HG02759 (cell line): ENCODE measurements around the gene RABGGTB.
"Not testable (repeated sequence)": the region's sequence is repeated elsewhere in the genome, so short reads cannot be mapped to it uniquely, and the experiment has no call there.

Experiments used
- ATAC-seq: cut with Tn5 transposase; IDR thresholded peaks from one replicate; pipeline ENCODE4 v1.9.1; 2021; ENCODE audit warnings: mild to moderate bottlenecking, moderate library complexity; ENCODE audit not compliant: unreplicated experiment

Gene RABGGTB

DNA sequence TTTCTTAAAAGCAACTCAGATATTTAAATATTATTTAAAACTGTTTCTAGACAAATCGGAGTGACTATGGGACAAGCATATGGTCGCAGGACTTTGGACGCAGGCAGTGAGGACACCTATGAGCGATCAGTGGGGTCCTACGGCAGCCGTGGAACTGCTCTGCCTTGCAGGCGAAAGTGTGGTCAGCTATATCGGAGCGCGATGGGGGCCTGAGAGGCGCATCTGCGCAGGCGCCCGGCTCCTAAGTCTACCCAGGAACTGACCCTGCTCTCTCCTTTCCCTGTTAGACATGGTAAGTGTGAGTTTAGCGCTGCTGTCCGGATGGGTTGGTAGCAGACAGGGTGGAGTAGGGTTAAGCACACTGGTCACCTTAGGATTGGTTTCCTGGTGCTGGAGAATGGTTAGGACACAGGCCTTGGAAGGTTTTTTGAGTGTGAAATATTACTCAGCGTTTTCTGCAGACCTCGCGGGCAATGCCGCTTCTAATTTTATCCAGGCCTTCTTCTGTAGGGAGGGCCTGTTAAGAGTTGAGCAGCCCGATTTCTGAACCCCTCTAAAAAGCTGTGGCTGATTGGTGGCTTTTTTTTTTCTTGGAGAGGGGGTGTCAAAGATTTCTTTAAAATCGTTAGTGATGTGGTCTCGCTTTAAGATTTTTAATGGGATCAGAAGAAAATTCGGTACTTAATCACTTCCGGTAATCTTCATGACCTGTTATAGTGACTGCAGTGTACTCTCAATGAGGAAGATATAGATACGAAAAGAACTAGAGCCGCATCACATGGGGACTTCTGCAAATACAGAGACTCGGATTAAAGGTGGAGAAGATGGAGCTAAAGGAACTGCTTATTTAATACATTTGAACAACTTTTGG is at the start of gene RABGGTB:
Gene RABGGTB (plus strand): TSS at position 274 of the 871 bp plus-strand sequence. CDS start 16 bp downstream, at position 290.
- peak; percentile 74 for ATAC-seq

DNA sequence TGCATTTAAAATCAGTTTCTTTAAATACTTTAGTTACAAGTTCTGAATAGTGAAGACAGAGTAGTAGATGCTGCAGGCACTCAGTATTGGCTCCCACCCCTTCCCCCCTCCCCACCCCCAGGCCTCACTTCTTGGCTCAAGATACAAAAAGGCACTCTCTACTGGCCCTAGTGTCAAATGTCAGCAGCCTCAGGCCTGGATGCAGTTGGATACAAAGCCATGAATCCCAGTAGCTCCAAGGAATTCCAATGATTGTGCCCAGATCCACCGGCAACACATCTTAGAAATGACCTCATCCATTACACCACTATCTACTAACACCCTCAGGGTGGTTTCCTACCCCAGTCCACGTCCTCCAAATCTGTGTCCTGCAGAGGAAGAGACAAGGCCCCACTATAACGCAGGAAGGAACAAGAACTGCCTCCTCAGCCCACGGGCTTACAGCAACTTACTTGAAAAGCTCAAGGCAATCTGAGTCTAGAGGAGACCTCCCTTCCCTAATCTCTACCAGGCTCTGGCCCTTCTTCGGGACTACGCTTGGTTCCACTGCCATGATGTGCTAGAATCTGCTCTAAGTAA is 43.9 kb upstream of the RABGGTB start:
- ATAC-seq = no peak

DNA sequence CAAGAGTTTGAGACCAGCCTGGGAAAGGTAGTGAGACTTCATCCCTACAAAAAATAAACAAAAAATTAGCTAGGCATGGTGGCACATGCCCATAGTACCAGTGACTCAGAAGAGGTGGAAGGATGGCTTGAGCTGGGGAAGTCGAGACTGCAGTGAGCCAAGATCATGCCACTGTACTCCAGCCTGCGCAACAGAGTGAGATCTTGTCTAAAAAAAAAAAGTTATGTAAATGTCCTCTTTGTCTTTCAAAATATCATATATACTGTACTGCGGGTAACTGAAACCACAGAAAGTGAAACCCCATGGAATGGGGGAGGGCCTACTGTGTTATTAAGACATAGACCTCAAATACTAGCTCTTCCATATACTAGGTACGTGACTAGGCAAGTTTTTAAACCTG is 40.8 kb upstream of the RABGGTB start:
- peak; percentile 77 for ATAC-seq

DNA sequence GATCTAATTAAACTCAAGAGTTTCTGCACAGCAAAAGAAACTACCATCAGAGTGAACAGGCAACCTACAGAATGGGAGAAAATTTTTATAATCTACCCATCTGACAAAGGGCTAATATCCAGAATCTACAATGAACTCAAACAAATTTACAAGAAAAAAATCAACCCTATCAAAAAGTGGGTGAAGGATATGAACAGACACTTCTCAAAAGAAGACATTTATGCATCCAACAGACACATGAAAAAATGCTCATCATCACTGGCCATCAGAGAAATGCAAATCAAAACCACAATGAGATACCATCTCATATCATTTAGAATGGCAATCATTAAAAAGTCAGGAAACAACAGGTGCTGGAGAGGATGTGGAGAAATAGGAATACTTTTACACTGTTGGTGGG is 28.8 kb upstream of the RABGGTB start:
- not testable (repeated sequence) for ATAC-seq

DNA sequence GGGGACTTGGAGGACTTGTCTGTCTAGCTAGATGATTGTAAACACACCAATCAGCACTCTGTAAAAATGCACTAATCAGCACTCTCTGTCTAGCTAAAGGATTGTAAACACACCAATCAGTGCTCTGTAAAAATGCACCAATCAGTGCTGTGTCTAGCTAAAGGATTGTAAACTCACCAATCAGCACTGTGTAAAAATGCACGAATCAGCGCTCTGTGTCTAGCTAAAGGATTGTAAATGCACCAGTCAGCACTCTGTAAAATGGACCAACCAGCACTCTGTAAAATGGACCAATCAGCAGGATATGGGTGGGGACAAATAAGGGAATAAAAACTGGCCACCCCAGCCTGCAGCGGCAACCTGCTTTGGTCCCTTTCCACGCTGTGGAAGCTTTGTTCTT is 27.5 kb upstream of the RABGGTB start:
- not testable (repeated sequence) for ATAC-seq

DNA sequence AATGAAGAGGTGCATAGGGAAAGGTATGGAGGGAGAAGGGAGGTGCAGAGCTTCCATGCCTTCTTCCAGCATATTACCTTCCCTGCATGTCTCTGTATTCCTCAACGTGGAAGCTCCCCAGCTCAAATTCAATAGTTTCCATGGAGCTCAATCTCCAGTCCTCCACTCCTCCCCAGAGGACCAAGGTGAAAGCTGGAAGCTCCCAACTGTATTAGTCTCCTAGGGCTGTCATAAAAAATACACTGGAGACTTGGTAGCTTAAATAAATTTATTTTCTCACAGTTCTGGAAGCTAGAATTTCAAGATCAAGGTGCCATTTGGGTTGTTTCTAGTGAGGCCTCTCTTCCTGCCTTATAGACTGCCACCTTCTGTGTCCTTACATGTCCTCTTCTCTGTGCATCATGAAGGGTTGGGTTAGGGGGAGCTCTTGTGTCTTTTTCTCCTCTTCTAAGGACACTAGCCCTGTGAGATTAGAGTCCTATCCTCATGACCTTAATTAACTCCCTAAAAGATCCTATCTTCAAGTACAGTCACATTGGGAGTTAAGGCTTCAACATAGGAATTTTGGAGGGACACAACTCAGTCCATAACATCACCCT is 21.9 kb upstream of the RABGGTB start:
- ATAC-seq = peak; percentile 45

DNA sequence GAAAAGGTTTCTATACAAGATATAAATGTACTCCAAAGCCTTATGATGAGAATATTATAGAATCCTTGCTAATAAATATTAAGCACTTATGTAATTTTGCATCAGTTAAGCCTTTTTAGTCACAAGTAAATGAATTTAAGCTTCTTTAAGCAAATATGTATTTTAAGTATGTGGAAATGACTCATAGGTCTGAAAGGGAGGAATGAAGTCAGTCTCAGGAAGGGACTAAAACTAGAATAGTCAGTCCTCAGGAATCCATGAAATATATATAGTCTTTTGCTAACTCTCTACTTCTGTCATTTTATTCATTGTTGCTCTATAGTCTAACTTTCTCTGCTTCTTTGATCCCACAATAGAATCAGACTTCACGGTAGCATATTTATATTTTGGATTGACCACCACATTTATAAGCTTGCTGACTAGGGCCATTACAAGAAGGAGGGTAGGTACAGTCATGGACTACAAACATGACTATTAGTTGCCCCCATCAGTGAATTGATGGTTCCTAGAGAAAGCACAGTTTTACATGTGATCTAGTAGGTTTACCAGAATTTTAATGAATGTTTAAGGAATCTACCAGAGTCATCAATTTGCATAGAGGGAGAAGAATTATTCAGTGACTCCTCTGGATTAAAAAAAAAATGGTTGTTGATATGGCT is 20.2 kb upstream of the RABGGTB start:
- no peak for ATAC-seq

DNA sequence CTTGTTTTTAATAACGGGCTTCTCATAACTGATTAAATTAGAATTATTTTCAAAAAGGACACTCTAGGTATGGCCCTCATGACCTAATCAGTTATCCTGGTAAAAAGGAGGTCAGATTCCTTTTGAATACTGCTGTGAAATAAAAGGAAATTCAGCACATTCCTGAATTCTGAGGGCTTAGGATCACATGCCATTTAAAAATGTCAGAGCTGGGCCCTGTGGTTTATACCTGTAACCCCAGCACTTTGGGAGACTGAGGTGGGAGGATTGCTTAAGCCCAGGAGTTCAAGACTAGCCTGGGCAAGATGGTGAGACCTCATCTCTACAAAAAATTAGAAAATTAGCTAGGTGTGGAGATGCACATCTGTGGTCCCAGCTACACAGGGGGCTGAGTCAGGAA is 18.0 kb upstream of the RABGGTB start:
- no peak for ATAC-seq

DNA sequence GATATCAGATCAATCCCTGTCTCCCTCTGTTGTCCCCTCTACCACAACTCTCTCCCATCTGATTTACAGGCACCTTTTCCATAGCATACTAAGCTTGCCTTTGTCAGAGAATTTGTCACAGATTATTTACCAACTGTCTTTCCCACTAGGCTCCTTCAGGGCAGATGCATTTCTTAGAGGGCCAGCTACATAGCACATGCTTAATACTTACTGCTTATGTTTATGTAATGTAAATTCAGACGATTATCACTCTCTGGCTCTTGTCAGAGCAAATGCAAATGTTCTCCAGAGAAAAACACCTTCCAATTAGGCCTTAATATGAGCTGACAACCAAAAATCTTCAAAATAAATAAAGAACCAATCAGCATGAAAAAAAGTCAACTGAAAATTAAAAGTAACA is 15.3 kb upstream of the RABGGTB start:
- ATAC-seq = no peak

DNA sequence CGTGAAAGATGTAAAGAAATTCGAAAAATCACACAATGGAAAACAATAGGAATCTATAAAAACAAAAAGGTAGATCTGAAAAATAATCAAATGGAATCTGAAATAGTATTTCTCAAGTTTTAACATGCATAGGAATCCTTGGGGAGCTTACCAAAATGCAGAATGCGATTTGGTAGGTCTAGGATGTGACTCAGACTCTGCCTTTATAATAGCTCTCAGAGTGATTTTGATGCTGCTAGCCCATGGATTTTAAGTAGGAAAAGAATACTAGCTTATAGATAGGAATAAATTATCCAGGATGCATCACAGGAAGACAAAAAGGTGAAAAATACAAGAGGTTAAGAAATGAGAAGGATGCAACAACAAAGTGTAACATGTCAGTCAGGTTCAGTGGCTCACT is 14.1 kb upstream of the RABGGTB start:
- ATAC-seq = no peak

DNA sequence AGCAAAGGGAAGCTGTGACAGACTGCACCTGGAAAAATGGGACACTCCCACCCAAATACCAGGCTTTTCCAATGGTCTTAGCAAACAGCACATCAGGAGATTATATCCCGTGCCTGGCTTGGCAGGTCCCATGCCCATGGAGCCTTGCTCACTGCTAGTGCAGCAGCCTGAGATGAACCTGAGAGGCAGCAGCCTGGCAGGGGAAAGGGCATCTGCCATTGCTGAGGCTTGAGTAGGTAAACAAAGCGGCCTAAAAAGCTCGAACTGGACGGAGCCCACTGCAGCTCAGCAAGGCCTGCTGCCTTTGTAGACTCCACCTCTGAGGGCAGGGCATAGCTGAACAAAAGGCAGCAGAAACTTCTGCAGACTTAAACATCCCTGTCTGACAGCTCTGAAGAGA is 8.2 kb upstream of the RABGGTB start:
- not testable (repeated sequence) for ATAC-seq

DNA sequence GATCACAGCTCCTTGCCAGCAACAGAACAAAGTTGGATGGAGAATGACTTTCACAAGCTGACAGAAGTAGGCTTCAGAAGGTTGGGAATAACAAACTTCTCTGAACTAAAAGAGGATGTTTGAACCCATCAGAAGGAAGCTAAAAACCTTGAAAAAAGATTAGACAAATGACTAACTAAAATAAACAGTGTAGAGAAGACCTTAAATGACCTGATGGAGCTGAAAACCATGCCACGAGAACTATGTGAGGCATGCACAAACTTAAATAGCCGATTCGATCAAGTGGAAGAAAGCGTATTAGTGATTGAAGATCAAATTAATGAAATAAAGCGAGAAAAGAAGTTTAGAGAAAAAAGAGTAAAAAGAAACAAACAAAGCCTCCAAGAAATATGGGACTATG is 7.4 kb upstream of the RABGGTB start:
- ATAC-seq = not testable (repeated sequence)

DNA sequence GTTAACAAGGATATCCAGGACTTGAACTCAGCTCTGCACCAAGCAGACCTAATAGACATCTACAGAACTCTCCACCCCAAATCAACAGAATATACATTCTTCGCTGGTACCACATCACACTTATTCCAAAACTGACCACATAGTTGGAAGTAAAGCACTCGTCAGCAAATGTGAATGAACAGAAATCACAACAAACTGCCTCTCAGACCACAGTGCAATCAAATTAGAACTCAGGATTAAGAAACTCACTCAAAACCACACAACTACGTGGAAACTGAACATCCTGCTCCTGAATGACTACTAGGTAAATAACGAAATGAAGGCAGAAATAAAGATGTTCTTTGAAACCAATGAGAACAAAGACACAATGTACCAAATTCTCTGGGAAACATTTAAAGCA is 5.9 kb upstream of the RABGGTB start:
- not testable (repeated sequence) for ATAC-seq

DNA sequence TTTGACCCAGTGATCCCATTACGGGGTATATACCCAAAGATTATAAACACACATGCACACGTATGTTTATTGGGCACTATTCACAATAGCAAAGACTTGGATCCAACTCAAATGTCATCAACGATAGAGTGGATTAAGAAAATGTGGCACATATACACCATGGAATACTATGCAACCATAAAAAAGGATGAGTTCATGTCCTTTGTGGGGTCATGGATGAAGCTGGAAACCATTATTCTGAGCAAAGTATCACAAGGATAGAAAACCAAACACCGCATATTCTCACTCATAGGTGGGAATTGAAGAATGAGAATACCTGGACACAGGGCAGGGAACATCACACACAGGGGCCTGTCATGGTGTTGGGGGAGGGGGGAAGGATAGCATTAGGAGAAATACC is 2.1 kb upstream of the RABGGTB start:
- ATAC-seq = not testable (repeated sequence)

DNA sequence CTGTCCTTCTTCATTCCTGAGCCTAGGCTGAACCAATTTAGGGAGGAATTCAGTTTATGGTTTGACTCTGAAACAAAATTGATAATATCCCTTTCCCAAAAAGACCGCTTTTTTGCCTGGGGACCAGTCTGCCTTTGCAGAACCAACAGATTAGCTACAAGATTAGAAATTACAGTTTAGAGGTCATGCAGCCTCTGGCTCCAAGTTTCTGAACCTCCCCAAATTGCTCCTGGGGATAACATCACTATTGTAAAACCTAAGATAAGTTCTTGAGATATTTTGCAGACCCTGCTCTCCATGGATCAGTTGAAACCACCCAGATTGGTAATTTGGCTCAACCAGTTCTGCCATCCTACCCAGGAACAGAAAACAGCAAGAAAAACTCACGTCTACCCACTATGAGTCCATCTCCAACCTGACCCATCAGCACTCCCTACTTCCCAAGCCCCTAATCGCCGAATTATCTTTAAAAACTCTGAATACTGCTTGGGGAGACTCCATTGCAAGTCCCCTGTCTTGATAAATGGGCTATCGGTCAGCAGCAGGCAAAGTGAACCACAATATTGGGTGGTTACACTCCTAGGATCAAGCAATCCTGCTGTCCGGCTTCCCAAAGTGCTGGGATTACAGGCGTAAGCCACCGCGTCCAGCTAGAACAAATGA is 605 bp upstream of the RABGGTB start:
- ATAC-seq = peak; percentile 20

DNA sequence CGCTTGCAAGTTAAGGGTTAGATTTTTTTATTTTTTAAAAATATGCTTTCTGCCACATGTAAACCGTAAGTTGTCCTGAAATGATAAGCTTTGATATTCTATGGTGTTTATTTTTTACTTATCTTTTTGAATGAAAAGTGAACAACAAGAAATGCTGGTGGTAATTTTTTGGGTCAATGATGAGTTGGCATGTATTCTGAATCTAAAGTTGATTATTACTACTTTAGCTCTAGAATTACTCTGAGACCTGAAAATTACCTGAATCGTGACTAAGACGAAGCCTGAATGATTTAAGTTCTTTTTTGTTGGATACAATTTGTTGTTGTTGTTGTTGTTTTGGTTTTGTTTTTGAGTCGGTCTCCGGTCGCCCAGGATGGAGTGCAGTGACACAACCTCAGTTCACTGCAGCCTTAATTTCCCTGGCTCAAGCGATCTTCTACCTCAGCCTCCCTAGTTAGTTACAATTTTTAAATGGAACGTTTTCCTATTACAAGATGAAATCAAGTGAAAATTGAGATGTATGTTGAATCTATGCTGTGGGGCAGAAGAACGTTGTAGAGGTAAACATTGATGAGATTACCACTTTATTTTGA is 941 bp downstream of the RABGGTB start:
- no peak for ATAC-seq

DNA sequence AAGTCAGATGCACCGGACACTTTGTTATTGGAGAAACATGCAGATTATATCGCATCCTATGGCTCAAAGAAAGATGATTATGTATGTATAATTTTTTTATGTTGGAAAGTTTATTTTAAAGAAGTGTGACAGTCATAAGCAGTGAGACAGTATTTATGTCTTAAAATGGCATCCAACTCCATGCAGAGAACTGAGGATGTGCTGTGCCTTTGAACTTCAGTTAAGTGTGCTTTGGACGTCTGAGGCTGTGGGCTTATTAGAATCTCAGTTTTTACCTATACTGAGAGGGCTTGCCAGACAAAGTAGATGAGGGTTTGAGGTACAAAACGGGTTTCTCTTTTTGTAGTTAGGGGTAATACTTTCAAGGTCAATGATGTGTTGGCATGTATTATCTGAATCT is 1.5 kb downstream of the RABGGTB start:
- no peak for ATAC-seq

DNA sequence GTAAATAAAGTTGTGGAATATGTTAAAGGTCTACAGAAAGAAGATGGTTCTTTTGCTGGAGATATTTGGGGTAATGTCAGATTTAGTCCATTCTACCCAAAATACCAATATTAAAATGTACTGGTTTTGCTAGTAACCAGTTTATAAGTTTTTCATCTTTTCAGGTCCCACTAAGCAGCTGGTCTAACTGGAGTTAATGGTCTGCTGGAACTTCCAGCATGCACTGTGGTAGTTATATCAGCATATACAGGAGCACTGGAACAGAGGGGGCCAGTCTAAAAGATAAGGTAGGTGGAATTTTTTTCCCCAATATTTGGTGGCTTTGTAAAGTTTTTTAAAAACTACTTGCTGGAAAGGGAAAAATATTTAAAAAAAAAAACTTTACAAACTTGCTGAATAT is 3.9 kb downstream of the RABGGTB start:
- no peak for ATAC-seq

DNA sequence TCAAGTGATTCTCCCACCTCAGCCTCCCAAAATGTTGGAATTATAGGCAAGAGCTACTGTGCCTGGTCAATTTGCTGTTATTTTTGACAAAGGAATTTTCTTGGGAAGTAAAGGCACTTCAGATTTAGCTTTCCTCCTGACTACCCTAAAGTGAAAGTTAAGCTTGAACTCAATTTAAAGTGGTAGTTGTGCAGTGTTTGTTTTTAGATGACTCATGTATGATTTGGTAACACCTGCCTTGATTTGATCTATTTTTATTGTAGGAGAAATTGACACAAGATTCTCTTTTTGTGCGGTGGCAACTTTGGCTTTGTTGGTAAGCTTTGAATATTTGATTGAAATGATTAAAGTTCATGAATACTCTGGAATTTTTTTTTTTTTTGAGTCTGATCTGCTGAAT is 5.0 kb downstream of the RABGGTB start:
- ATAC-seq = no peak

DNA sequence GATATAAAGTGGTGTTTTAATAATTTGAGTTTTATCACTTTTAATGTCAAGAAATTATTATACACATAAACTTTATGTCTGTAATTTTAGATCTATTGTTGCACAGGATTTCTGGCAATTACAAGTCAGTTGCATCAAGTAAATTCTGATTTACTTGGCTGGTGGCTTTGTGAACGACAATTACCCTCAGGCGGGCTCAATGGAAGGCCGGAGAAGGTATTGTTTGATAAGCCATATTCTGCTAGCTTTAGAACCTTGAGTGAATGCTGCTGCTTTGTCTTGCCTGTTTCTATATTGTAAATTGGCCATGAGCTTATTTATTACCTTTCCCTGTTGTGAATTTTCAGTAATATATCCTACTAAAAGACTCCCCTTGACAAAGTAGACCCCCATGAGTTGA is 6.0 kb downstream of the RABGGTB start:
- ATAC-seq = no peak

DNA sequence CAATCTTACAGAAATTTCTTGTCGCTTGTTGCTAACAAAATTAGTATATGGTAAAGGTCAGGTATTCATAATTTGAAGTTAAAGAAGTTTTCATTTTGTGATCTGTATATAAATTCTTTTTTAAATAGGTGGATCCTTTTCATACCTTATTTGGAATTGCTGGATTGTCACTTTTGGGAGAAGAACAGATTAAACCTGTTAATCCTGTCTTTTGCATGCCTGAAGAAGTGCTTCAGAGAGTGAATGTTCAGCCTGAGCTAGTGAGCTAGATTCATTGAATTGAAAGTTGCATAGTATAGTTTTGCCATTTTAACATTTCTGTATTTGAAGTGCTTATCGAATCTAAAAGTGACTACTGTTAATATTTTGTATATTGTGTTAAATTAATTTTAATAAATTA is 8.3 kb downstream of the RABGGTB start:
- ATAC-seq = no peak
